Spleen (tissue), 11 donors: ENCODE data around the gene SPEF2. TPM values are rescaled to one million over a fixed set of nuclear protein-coding genes. Genes with fewer than 3 reads are reported as not detected.

Source experiments
- DNase-seq: peaks from one replicate; pipeline ENCODE4 v3.0.0-alpha.2; 2020
- H3K27ac ChIP-seq, 8 donors: fragments of 200-600 bp; sonication (generic) in 7 of 8; 1 replicate in 4 of 8; 2 replicates in 4 of 8; pipeline versions ENCODE4 v1.5.0 to v1.8.0; 2016 to 2021; ENCODE audit warnings: inconsistent platforms in 4 of 8, mild to moderate bottlenecking in 4 of 8, moderate library complexity in 1 of 8
- H3K27me3 ChIP-seq, 7 donors: fragments of 200-600 bp; sonication (generic) in 6 of 7; replicated peaks in 1 of 7; 1 replicate in 4 of 7; 2 replicates in 3 of 7; pipeline versions ENCODE4 v1.5.0 to v1.8.0; 2016 to 2021; ENCODE audit warnings: inconsistent platforms in 3 of 7, mild to moderate bottlenecking in 1 of 7
- H3K36me3 ChIP-seq, 6 donors: fragments of 200-600 bp; sonication (generic) in 5 of 6; 1 replicate in 4 of 6; 2 replicates in 2 of 6; pipeline versions ENCODE4 v1.5.0 to v1.8.0; 2016 to 2021; ENCODE audit warnings: inconsistent platforms in 2 of 6
- H3K4me1 ChIP-seq, 6 donors: fragments of 200-600 bp; sonication (generic) in 5 of 6; 1 replicate in 3 of 6; 2 replicates in 3 of 6; pipeline versions ENCODE4 v1.5.0 to v1.8.0; 2016 to 2021; ENCODE audit warnings: inconsistent platforms in 3 of 6
- H3K4me3 ChIP-seq, 8 donors: fragments of 200-600 bp; sonication (generic) in 7 of 8; 1 replicate in 4 of 8; 2 replicates in 4 of 8; pipeline versions ENCODE4 v1.5.0 to v1.8.0; 2016 to 2021; ENCODE audit warnings: inconsistent platforms in 4 of 8, mild to moderate bottlenecking in 4 of 8, moderate library complexity in 2 of 8
- H3K9me3 ChIP-seq, 8 donors: fragments of 200-600 bp; sonication (generic) in 7 of 8; 1 replicate in 4 of 8; 2 replicates in 4 of 8; pipeline versions ENCODE4 v1.5.0 to v1.8.0; 2016 to 2021; ENCODE audit warnings: inconsistent platforms in 4 of 8
- POLR2A ChIP-seq, 3 donors: fragments of 450-650 bp; IDR thresholded peaks; one replicate each; pipeline ENCODE4 v1.5.1; 2017; ENCODE audit warnings: antibody characterized with exemption in 3 of 3, mild to moderate bottlenecking in 1 of 3
- POLR2AphosphoS5 ChIP-seq, 3 donors: sonication (generic); formaldehyde crosslinking; IDR thresholded peaks; one replicate each; pipeline ENCODE4 v1.5.1; 2017; ENCODE audit warnings: antibody characterized with exemption in 3 of 3
- WGBS, 5 donors: extraction: QIAGEN DNeasy Blood & Tissue Kit in 3 of 5; methylation state at CpG; one replicate each; pipeline versions ENCODE4 v1.1.5 to v1.1.7; 2013 to 2018; 5-methylcytosine and 5-hydroxymethylcytosine counted together
- intact Hi-C: fragments of 100-400 bp; cut with DNase I; formaldehyde crosslinking; loops from one replicate; pipeline ENCODE4 v1.15.0; 2023; ENCODE audit warnings: low total_unique reads
- polyA plus RNA-seq, 3 donors: library from polyadenylated mRNA; stranded (reverse); fragments of 200-250 nt; gene quantifications; one replicate each; pipeline ENCODE4 v1.2.1, GENCODE V29; 2013
- total RNA-seq, 7 donors: library from RNA; depleted of rRNA in 3 of 7; stranded (reverse); fragments of >200 nt in 3 of 7; fragmentation: NEBNext Ultra II Directional in 4 of 7; extraction: Animal tissue kit (Norgen Biotek cat#: 25700) in 4 of 7; gene quantifications; one replicate each; pipeline versions ENCODE4 v1.1.0 to v1.2.1, GENCODE V29; 2016 to 2021
- TF ChIP-seq, protein P1 (sequence below), 11 experiments: fragments of 200-600 bp in 7 of 11; fragments of 450-650 bp in 4 of 11; sonication (generic) in 4 of 11; IDR thresholded peaks in 8 of 11; conservative IDR thresholded peaks in 3 of 11; 1 replicate in 7 of 11; 2 replicates in 4 of 11; pipeline versions ENCODE4 v1.4.0 to v1.8.0; 2016 to 2021; ENCODE audit warnings: antibody characterized with exemption in 11 of 11, inconsistent platforms in 4 of 11, mild to moderate bottlenecking in 1 of 11
- donor health status: healthy with polysubstance abuse.
- donor health status: DM: no; HTN: no; CAD: no; lungs with moderate emphysema.
- donor health status: DM: no; HTN: no; CAD: no.
- donor health status: Bipolar disorder and iron deficiency.
- donor health status: healthy.
- donor health status: DM: no; HTN: no; CAD: no.
- donor health status: DM: yes; HTN: yes; CAD: no.

SPEF2 gene
- total and polyA plus RNA-seq, 10 donors = 1.7 to 22.6 (median 8.5) TPM

DNA sequence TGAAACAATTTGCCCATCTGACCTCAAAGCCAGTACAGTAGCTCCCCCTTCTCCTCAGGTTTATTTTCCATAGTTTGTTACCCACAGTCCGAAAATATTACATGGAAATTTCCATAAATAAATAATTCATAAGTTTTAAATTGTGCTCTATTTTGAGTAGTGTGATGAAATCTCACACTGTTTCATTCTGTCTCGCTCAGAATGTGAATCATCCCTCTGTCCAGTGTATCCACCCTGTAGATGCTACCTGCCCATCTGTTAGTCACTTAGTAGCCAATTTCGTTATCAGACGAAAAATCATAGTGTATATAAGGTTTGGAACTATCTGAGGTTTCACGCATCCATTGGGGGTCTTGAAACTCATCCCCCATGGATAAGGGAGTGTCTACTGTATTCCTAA, 138.3 kb downstream of the SPEF2 start:
- WGBS, 5 donors = 86 to 92% (median 88%) methylated on average over 5 of the region's 5 CpGs
- intact Hi-C loops = no loop called here

DNA sequence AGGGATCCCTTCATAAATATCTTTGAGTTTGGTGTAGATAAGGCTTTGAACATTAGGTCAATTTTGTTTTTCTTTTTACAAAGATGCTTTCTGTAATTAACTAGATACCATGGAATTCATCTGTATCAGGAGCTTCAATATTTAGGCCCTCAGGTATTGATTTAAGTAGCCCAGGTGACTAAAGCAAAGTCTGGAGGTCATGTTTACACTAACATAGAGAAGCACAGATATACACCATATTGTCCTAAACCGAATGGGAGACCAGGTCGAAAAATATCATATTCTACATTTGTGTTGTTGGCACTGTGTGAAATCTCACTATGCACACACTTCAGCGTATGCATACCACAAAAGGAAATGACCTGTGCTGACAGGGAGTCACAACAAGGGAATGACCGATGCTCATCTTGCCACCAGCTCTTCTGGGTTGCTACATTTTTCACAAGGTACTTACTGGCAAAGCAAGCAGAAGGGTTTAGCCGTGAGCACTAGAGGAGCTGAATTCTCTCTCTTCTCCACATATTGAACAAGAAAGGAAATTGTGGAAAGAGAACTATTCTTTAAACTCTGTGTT, 140.6 kb downstream of the SPEF2 start:
- no peaks in the 10 kb centered on the region for H3K4me1 ChIP-seq
- TF ChIP-seq POLR2A (IDR thresholded peaks at IDR 0.05) (no peak), POLR2AphosphoS5 (IDR thresholded peaks at IDR 0.05) (no peak)
- TF ChIP-seq, protein P1, sequence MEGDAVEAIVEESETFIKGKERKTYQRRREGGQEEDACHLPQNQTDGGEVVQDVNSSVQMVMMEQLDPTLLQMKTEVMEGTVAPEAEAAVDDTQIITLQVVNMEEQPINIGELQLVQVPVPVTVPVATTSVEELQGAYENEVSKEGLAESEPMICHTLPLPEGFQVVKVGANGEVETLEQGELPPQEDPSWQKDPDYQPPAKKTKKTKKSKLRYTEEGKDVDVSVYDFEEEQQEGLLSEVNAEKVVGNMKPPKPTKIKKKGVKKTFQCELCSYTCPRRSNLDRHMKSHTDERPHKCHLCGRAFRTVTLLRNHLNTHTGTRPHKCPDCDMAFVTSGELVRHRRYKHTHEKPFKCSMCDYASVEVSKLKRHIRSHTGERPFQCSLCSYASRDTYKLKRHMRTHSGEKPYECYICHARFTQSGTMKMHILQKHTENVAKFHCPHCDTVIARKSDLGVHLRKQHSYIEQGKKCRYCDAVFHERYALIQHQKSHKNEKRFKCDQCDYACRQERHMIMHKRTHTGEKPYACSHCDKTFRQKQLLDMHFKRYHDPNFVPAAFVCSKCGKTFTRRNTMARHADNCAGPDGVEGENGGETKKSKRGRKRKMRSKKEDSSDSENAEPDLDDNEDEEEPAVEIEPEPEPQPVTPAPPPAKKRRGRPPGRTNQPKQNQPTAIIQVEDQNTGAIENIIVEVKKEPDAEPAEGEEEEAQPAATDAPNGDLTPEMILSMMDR (IDR thresholded peaks at IDR 0.05 in 8 of 11, conservative IDR thresholded peaks at IDR 0.05 in 3 of 11) = no peak
- DNase-seq = no peak
- no peaks in the 10 kb centered on the region for H3K9me3 ChIP-seq
- no peaks in the 10 kb centered on the region for H3K27me3 ChIP-seq
- H3K4me3 ChIP-seq = no peak overlapping the region
- intact Hi-C loops = no loop called here
- H3K27ac ChIP-seq = no peak overlapping the region
- H3K36me3 ChIP-seq = no peaks in the 10 kb centered on the region
- 65 to 80% (median 70%) methylated on average over 5 of the region's 5 CpGs for WGBS, 5 donors

More for the DNA sequence above, 138.3 kb downstream of the SPEF2 start:
- no peaks in the 10 kb centered on the region for H3K9me3 ChIP-seq
- DNase-seq = no peak
- no peaks in the 10 kb centered on the region for H3K36me3 ChIP-seq
- H3K4me3 ChIP-seq = no peak overlapping the region
- no peaks in the 10 kb centered on the region for H3K4me1 ChIP-seq
- H3K27ac ChIP-seq = no peak overlapping the region
- TF ChIP-seq POLR2A (IDR thresholded peaks at IDR 0.05) (no peak), POLR2AphosphoS5 (IDR thresholded peaks at IDR 0.05) (no peak)
- TF ChIP-seq, protein P1 (IDR thresholded peaks at IDR 0.05 in 8 of 11, conservative IDR thresholded peaks at IDR 0.05 in 3 of 11) = no peak
- H3K27me3 ChIP-seq = no peaks in the 10 kb centered on the region

GRCh38 chr5:35761541-35761940, 143.9 kb downstream of the SPEF2 start:
- H3K27me3 ChIP-seq = no peaks in the 10 kb centered on the region
- DNase-seq = no peak
- no peaks in the 10 kb centered on the region for H3K36me3 ChIP-seq
- peak overlapping the region in 3 of 8 donors; percentile 26 to 58 (median 33) for H3K27ac ChIP-seq
- intact Hi-C loops = no loop called here
- no peaks in the 10 kb centered on the region for H3K9me3 ChIP-seq
- H3K4me1 ChIP-seq = no peaks in the 10 kb centered on the region
- whole genome bisulfite sequencing, 5 donors = 82 to 89% (median 84%) methylated on average over 4 of the region's 4 CpGs
- no peak overlapping the region for H3K4me3 ChIP-seq
- TF ChIP-seq, protein P1 (IDR thresholded peaks at IDR 0.05 in 8 of 11, conservative IDR thresholded peaks at IDR 0.05 in 3 of 11) = no peak

- no peaks in the 10 kb centered on the region for H3K4me1 ChIP-seq
- no peak for TF ChIP-seq POLR2A (IDR thresholded peaks at IDR 0.05)
- TF ChIP-seq, protein P1 (IDR thresholded peaks at IDR 0.05 in 8 of 11, conservative IDR thresholded peaks at IDR 0.05 in 3 of 11) = no peak
- H3K36me3 ChIP-seq = no peaks in the 10 kb centered on the region
- no peak overlapping the region for H3K4me3 ChIP-seq
- intact Hi-C loops = no loop called here
- H3K27me3 ChIP-seq = no peaks in the 10 kb centered on the region
- WGBS, 5 donors = 80 to 97% (median 94%) methylated on average over 3 of the region's 3 CpGs
- peak overlapping the region in 2 of 8 donors; percentile 27 to 39 for H3K27ac ChIP-seq
- no peaks in the 10 kb centered on the region for H3K9me3 ChIP-seq
- no peak for DNase-seq
These were observed 144.7 kb downstream of the SPEF2 start for GRCh38 chr5:35762368-35762767.
